Activated gamma-delta T cell (primary cell): ENCODE results near the gene DOK3.
"Not testable (repeated sequence)": the region's sequence is repeated elsewhere in the genome, so short reads cannot be mapped to it uniquely, and the experiment has no call there.

ENCODE experiments used
- DNase-seq: peaks from one replicate; lab custom pipeline; 2025; lab: John Stamatoyannopoulos, UW

Gene DOK3

GRCh38 chr5:177497292-177498012, 12.2 kb downstream of the DOK3 start, which contains the start of gene PDLIM7:
PDLIM7 (minus strand) TSS chr5:177497604; CDS start chr5:177496512, 1,092 bp downstream.
- peak; percentile 81 for DNase-seq

- no peak for DNase-seq
Observed at GRCh38 chr5:177496727-177497291, 12.8 kb downstream of the DOK3 start.

- no peak for DNase-seq
Observed at GRCh38 chr5:177496070-177496726, 13.4 kb downstream of the DOK3 start.

GRCh38 chr5:177495243-177496060, 14.2 kb downstream of the DOK3 start:
- DNase-seq, result no peak

GRCh38 chr5:177494346-177495195, 15.1 kb downstream of the DOK3 start:
- DNase-seq, result no peak

GRCh38 chr5:177493795-177494345, 15.8 kb downstream of the DOK3 start:
- no peak for DNase-seq

GRCh38 chr5:177492841-177493240, 16.8 kb downstream of the DOK3 start:
- no peak for DNase-seq

- no peak for DNase-seq
Observed at GRCh38 chr5:177491983-177492746, 17.5 kb downstream of the DOK3 start.

GRCh38 chr5:177491429-177491945, 18.1 kb downstream of the DOK3 start:
- no peak for DNase-seq

- no peak for DNase-seq
Observed at GRCh38 chr5:177490992-177491391, 18.6 kb downstream of the DOK3 start.

GRCh38 chr5:177490311-177490991, 19.2 kb downstream of the DOK3 start:
- DNase-seq, result no peak

GRCh38 chr5:177489119-177489716, 20.4 kb downstream of the DOK3 start:
- DNase-seq, result no peak

GRCh38 chr5:177487975-177488374, 21.7 kb downstream of the DOK3 start:
- DNase-seq, result no peak

GRCh38 chr5:177487144-177487543, 22.5 kb downstream of the DOK3 start:
- DNase-seq, result no peak

GRCh38 chr5:177486256-177486655, 23.4 kb downstream of the DOK3 start:
- DNase-seq, result no peak

GRCh38 chr5:177485753-177486152, 23.9 kb downstream of the DOK3 start:
- DNase-seq, result not testable (repeated sequence)

GRCh38 chr5:177484902-177485549, 24.6 kb downstream of the DOK3 start:
- no peak for DNase-seq
